Transverse colon (tissue), 4 donors: ENCODE data around the gene CDKN2B-AS1. TPM values are rescaled to one million over a fixed set of nuclear protein-coding genes. Genes with fewer than 3 reads are reported as not detected.

Source experiments
- DNase-seq: peaks from one replicate; pipeline ENCODE4 v3.0.0-alpha.2; 2019
- H3K27ac ChIP-seq, 4 donors: fragments of 200-600 bp; sonication (generic); 2 replicates each; pipeline ENCODE4 v1.5.1; 2016 to 2018; ENCODE audit warnings: inconsistent platforms in 4 of 4
- H3K27me3 ChIP-seq: fragments of 200-600 bp; sonication (generic); 2 replicates; pipeline ENCODE4 v1.5.1; 2017; ENCODE audit warnings: inconsistent platforms
- H3K36me3 ChIP-seq, 4 donors: fragments of 200-600 bp; sonication (generic); 2 replicates each; pipeline ENCODE4 v1.5.1; 2017 to 2019; ENCODE audit warnings: inconsistent platforms in 4 of 4
- H3K4me1 ChIP-seq, 4 donors: fragments of 200-600 bp; sonication (generic); 2 replicates each; pipeline ENCODE4 v1.5.1; 2017 to 2020; ENCODE audit warnings: inconsistent platforms in 4 of 4
- H3K4me3 ChIP-seq, 4 donors: fragments of 200-600 bp; sonication (generic); 1 replicate in 1 of 4; 2 replicates in 3 of 4; pipeline versions ENCODE4 v1.5.1 to v1.6.1; 2017 to 2019; ENCODE audit warnings: inconsistent platforms in 4 of 4
- H3K9me3 ChIP-seq, 2 donors: fragments of 200-600 bp; sonication (generic); 2 replicates each; pipeline ENCODE4 v1.5.1; 2017 to 2019; ENCODE audit warnings: inconsistent platforms in 2 of 2
- CTCF ChIP-seq, 5 experiments: fragments of 200-600 bp in 3 of 5; fragments of 450-650 bp in 2 of 5; sonication (generic) in 3 of 5; IDR thresholded peaks; 1 replicate in 2 of 5; 2 replicates in 3 of 5; pipeline ENCODE4 v1.5.1; 2016 to 2017; ENCODE audit warnings: antibody characterized with exemption in 5 of 5, inconsistent platforms in 3 of 5, mild to moderate bottlenecking in 2 of 5, moderate library complexity in 1 of 5
- EP300 ChIP-seq: sonication (generic); formaldehyde crosslinking; IDR thresholded peaks from one replicate; pipeline ENCODE4 v1.6.1; 2017; ENCODE audit warnings: antibody characterized with exemption, low read depth
- POLR2A ChIP-seq: fragments of 450-650 bp; IDR thresholded peaks from one replicate; pipeline ENCODE4 v1.6.1; 2016; ENCODE audit warnings: antibody characterized with exemption, mild to moderate bottlenecking, moderate library complexity
- POLR2AphosphoS5 ChIP-seq, 3 donors: sonication (generic); formaldehyde crosslinking; IDR thresholded peaks; one replicate each; pipeline ENCODE4 v1.6.1; 2016; ENCODE audit warnings: antibody characterized with exemption in 3 of 3
- WGBS, 2 donors: methylation state at CpG; one replicate each; pipeline ENCODE4 v1.1.5; 2018; ENCODE audit warnings: low coverage in 1 of 2; 5-methylcytosine and 5-hydroxymethylcytosine counted together
- in situ Hi-C, 4 donors: fragments of 200-750 bp; cut with MboI; loops; one replicate each; pipeline versions ENCODE4 v1.15.0 to v1.15.1; 2017; ENCODE audit warnings: low sequenced_read_pairs in 3 of 4, low pct_ligation_motif_present in 1 of 4, low pct_unique_long_range_greater_than_20kb in 1 of 4
- intact Hi-C: fragments of 100-400 bp; cut with DNase I; formaldehyde crosslinking; loops from one replicate; pipeline ENCODE4 v1.15.1; 2023; ENCODE audit warnings: low total_unique reads
- total RNA-seq, 4 donors: library from RNA; depleted of rRNA; stranded (reverse); fragments of >200 nt; gene quantifications; one replicate each; pipeline ENCODE4 v1.1.0, GENCODE V29; 2016

CDKN2B-AS1 gene
- total RNA-seq, 4 donors from 2014 or later: 1.00 to 152 (median 46.0) TPM

GRCh38 chr9:22108581-22109370, 114.2 kb downstream of the CDKN2B-AS1 start:
- H3K9me3 ChIP-seq: no peaks in the 10 kb centered on the region
- in situ Hi-C loops (no loop called here), intact Hi-C loops (no loop called here)
- no peak overlapping the region for H3K4me3 ChIP-seq
- H3K36me3 ChIP-seq: no peaks in the 10 kb centered on the region
- peaks cover 0 to 85% (median 29%) of the 10 kb centered on the region in 4 donors for H3K4me1 ChIP-seq
- WGBS, 2 donors: 35 to 44% methylated on average over 4 of the region's 4 CpGs
- H3K27ac ChIP-seq: peak overlapping the region in 3 of 4 donors; percentile 27 to 52 (median 42)
- DNase-seq: no peak
- H3K27me3 ChIP-seq: no peaks in the 10 kb centered on the region
- no peak for TF ChIP-seq CTCF (IDR thresholded peaks at IDR 0.05)
- TF ChIP-seq POLR2AphosphoS5 (IDR thresholded peaks at IDR 0.05): peak in 1 of 3 donors; percentile 70
- TF ChIP-seq POLR2A: no peak
- no peak for TF ChIP-seq EP300

GRCh38 chr9:22111176-22111953, 116.8 kb downstream of the CDKN2B-AS1 start:
- in situ Hi-C loops: loop anchor here in 1 of 4 donors (10.0 kb wide), 1 partner anchor 297 kb away; no protein-coding TSS in a partner anchor
- intact Hi-C loops: no loop called here
- DNase-seq: no peak
- Histone ChIP-seq H3K4me1 (peaks cover 0 to 64% (median 14%) of the 10 kb centered on the region in 4 donors), H3K27me3 (no peaks in the 10 kb centered on the region), H3K27ac (peak overlapping the region in 2 of 4 donors; percentile 4 to 80), H3K36me3 (no peaks in the 10 kb centered on the region), H3K9me3 (no peaks in the 10 kb centered on the region), H3K4me3 (no peak overlapping the region)
- no peak for TF ChIP-seq POLR2A
- no peak for TF ChIP-seq EP300
- no peak for TF ChIP-seq POLR2AphosphoS5 (IDR thresholded peaks at IDR 0.05)
- no peak for TF ChIP-seq CTCF (IDR thresholded peaks at IDR 0.05)
- 55 to 74% methylated on average over 2 of the region's 2 CpGs for WGBS, 2 donors

GRCh38 chr9:22111954-22112247, 117.3 kb downstream of the CDKN2B-AS1 start:
- Histone ChIP-seq H3K4me3 (no peak overlapping the region), H3K36me3 (no peaks in the 10 kb centered on the region), H3K27me3 (no peaks in the 10 kb centered on the region), H3K4me1 (peaks cover 0 to 63% (median 15%) of the 10 kb centered on the region in 4 donors), H3K9me3 (no peaks in the 10 kb centered on the region), H3K27ac (peak overlapping the region; percentile 74 to 80 (median 77))
- intact Hi-C loops (no loop called here), in situ Hi-C loops (loop anchor here in 1 of 4 donors (10.0 kb wide), 1 partner anchor 297 kb away; no protein-coding TSS in a partner anchor)
- TF ChIP-seq EP300 (no peak), CTCF (IDR thresholded peaks at IDR 0.05) (no peak), POLR2A (no peak), POLR2AphosphoS5 (IDR thresholded peaks at IDR 0.05) (no peak)
- DNase-seq: no peak
